Anterior cingulate cortex (tissue), 58 donors: Measurements from ENCODE around the gene TEKT5.
"Not testable (repeated sequence)": the region's sequence is repeated elsewhere in the genome, so short reads cannot be mapped to it uniquely, and the experiment has no call there.

Experiments
- DNase-seq, 58 donors: peaks; one replicate each; lab custom pipeline; 2025; lab: John Stamatoyannopoulos, UW

Gene TEKT5

GRCh38 chr16:10694830-10695229 lies at the start of gene TEKT5:
TEKT5 (minus strand) TSS chr16:10694930; CDS start chr16:10694873, 57 bp downstream.
- DNase-seq = no peak

- peak; percentile 90 to 100 (median 99) for DNase-seq
Measured at GRCh38 chr16:10743610-10744369, 49.1 kb upstream of the TEKT5 start, which contains the start of gene NUBP1. NUBP1 (plus strand) TSS chr16:10743842; CDS start chr16:10743864, 22 bp downstream.

- no peak for DNase-seq
Measured at GRCh38 chr16:10743227-10743609, 48.5 kb upstream of the TEKT5 start.

GRCh38 chr16:10741844-10742243 lies 47.1 kb upstream of the TEKT5 start:
- no peak for DNase-seq

GRCh38 chr16:10741249-10741648 lies 46.5 kb upstream of the TEKT5 start:
- not testable (repeated sequence) for DNase-seq

GRCh38 chr16:10740845-10741208 lies 46.1 kb upstream of the TEKT5 start:
- DNase-seq = no peak

- no peak for DNase-seq
Measured at GRCh38 chr16:10740000-10740844, 45.5 kb upstream of the TEKT5 start.

GRCh38 chr16:10738231-10739077 lies 43.7 kb upstream of the TEKT5 start:
- peak in 39 of 58 donors; percentile 13 to 86 (median 57) for DNase-seq

- DNase-seq = peak in 37 of 58 donors; percentile 17 to 73 (median 40)
Measured at GRCh38 chr16:10737068-10737625, 42.4 kb upstream of the TEKT5 start.

GRCh38 chr16:10731790-10732189 lies 37.1 kb upstream of the TEKT5 start:
- no peak for DNase-seq

- peak in 4 of 58 donors; percentile 10 to 42 (median 20) for DNase-seq
Measured at GRCh38 chr16:10729104-10730048, 34.6 kb upstream of the TEKT5 start.

GRCh38 chr16:10728003-10728887 lies 33.5 kb upstream of the TEKT5 start:
- DNase-seq = no peak

- no peak for DNase-seq
Measured at GRCh38 chr16:10708969-10709368, 14.2 kb upstream of the TEKT5 start.

GRCh38 chr16:10699756-10700155 lies 5.0 kb upstream of the TEKT5 start:
- DNase-seq = no peak

- no peak for DNase-seq
Measured at GRCh38 chr16:10694306-10694705, 424 bp downstream of the TEKT5 start.

- DNase-seq = no peak
Measured at GRCh38 chr16:10693889-10694288, 841 bp downstream of the TEKT5 start.

GRCh38 chr16:10692470-10692869 lies 2.3 kb downstream of the TEKT5 start:
- no peak for DNase-seq

- no peak for DNase-seq
Measured at GRCh38 chr16:10688726-10689125, 6.0 kb downstream of the TEKT5 start.
